ENCODE data around the gene SLC26A8.
"Not testable (repeated sequence)": the region's sequence is repeated elsewhere in the genome, so short reads cannot be mapped to it uniquely, and the experiment has no call there.

SLC26A8 gene

DNA sequence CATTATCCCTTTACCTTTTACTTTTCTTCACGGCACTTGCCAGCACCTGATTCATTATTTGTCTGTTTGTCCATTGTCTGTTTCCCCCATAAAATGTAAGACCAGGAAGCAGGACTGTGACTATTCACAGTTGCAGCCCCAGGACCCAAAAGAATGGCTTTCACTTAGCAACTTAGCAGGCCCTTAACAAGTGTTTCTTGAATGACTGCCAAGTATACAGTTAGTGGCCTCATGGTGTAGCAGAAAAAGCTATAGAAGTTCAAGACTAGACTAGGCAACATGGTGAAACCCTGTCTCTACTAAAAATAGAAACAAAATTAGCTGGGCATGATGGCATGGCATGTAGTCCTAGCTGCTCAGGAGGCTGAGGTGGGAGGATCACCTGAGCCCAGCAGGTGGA, 4.3 kb downstream of the SLC26A8 start:
- no peaks in the 10 kb centered on the region for H3K9me3 ChIP-seq (ENCODE audit: control insufficient read depth in 2 of 2, low read length in 2 of 2)
- no peak overlapping the region for H3K4me3 ChIP-seq (ENCODE audit: low read length in 2 of 2)
- no peaks in the 10 kb centered on the region for H3K4me1 ChIP-seq (ENCODE audit: control insufficient read depth in 2 of 2, insufficient read depth in 2 of 2, low read length in 2 of 2)
- no peak overlapping the region for H3K27ac ChIP-seq (ENCODE audit: low read depth in 2 of 2, low read length in 2 of 2)
- H3K9ac ChIP-seq (ENCODE audit: low read depth in 1 of 2, low read length in 2 of 2) = no peak overlapping the region
- no peaks in the 10 kb centered on the region for H3K36me3 ChIP-seq (ENCODE audit: control insufficient read depth in 2 of 2, insufficient read depth in 2 of 2, low read length in 2 of 2)
- H3K27me3 ChIP-seq (ENCODE audit: control insufficient read depth in 2 of 2, insufficient read depth in 2 of 2, low read length in 2 of 2) = peaks cover 0 to 6% of the 10 kb centered on the region in 2 donors

DNA sequence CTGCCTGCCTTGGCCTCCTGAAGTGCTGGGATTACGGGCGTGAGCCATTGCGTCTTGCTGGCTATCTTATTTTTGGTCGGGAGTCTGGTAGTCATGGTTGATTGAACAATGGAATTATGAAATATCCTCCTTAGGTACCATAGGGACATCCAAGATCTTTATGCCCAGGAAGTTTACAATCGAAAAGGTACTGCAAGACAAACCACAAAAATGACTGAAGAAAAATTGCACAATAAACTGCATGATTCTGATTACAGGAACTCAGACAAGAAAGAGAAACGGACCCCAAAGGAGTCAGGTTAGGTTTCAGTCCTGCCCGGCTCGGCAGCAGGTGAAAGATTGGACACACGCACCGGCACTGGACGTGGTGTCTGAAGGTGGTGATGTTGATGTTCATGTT, 5.3 kb downstream of the SLC26A8 start:
- H3K9ac ChIP-seq (ENCODE audit: low read depth in 1 of 2, low read length in 2 of 2) = no peak overlapping the region
- peaks cover 0 to 3% of the 10 kb centered on the region in 2 donors for H3K27me3 ChIP-seq (ENCODE audit: control insufficient read depth in 2 of 2, insufficient read depth in 2 of 2, low read length in 2 of 2)
- H3K9me3 ChIP-seq (ENCODE audit: control insufficient read depth in 2 of 2, low read length in 2 of 2) = no peaks in the 10 kb centered on the region
- H3K27ac ChIP-seq (ENCODE audit: low read depth in 2 of 2, low read length in 2 of 2) = no peak overlapping the region
- H3K4me1 ChIP-seq (ENCODE audit: control insufficient read depth in 2 of 2, insufficient read depth in 2 of 2, low read length in 2 of 2) = no peaks in the 10 kb centered on the region
- H3K36me3 ChIP-seq (ENCODE audit: control insufficient read depth in 2 of 2, insufficient read depth in 2 of 2, low read length in 2 of 2) = no peaks in the 10 kb centered on the region
- H3K4me3 ChIP-seq (ENCODE audit: low read length in 2 of 2) = no peak overlapping the region

GRCh38 chr6:36018339-36018738, 6.1 kb downstream of the SLC26A8 start:
- H3K4me1 ChIP-seq (ENCODE audit: control insufficient read depth in 2 of 2, insufficient read depth in 2 of 2, low read length in 2 of 2) = no peaks in the 10 kb centered on the region
- no peak overlapping the region for H3K27ac ChIP-seq (ENCODE audit: low read depth in 2 of 2, low read length in 2 of 2)

DNA sequence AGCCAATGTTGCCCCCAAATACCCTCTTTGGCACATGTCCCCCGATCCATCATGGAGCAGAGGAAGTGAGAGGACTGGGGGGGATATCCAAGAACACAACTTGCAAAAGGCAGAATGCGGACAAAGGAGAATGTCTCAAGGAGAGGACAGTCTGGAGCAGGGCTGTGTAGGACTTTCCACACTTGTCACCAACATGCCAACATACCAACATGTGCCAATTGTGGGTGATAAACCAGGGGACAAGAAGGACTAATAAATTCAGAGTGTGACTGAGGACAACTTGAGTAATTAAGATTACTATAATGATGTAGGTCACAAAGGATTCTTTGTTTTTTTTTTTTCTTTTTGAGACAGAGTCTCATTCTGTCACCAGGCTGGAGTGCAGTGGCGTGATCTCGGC, 8.8 kb downstream of the SLC26A8 start:
- no peak overlapping the region for H3K9ac ChIP-seq (ENCODE audit: low read depth in 1 of 2, low read length in 2 of 2)
- no peaks in the 10 kb centered on the region for H3K36me3 ChIP-seq (ENCODE audit: control insufficient read depth in 2 of 2, insufficient read depth in 2 of 2, low read length in 2 of 2)
- no peak overlapping the region for H3K27ac ChIP-seq (ENCODE audit: low read depth in 2 of 2, low read length in 2 of 2)
- H3K4me1 ChIP-seq (ENCODE audit: control insufficient read depth in 2 of 2, insufficient read depth in 2 of 2, low read length in 2 of 2) = no peaks in the 10 kb centered on the region
- no peak overlapping the region for H3K4me3 ChIP-seq (ENCODE audit: low read length in 2 of 2)
- H3K9me3 ChIP-seq (ENCODE audit: control insufficient read depth in 2 of 2, low read length in 2 of 2) = no peaks in the 10 kb centered on the region
- H3K27me3 ChIP-seq (ENCODE audit: control insufficient read depth in 2 of 2, insufficient read depth in 2 of 2, low read length in 2 of 2) = no peaks in the 10 kb centered on the region

More at GRCh38 chr6:36018339-36018738, 6.1 kb downstream of the SLC26A8 start:
- Histone ChIP-seq H3K27me3 (ENCODE audit: control insufficient read depth in 2 of 2, insufficient read depth in 2 of 2, low read length in 2 of 2) (no peaks in the 10 kb centered on the region), H3K9ac (ENCODE audit: low read depth in 1 of 2, low read length in 2 of 2) (no peak overlapping the region), H3K4me3 (ENCODE audit: low read length in 2 of 2) (no peak overlapping the region), H3K9me3 (ENCODE audit: control insufficient read depth in 2 of 2, low read length in 2 of 2) (no peaks in the 10 kb centered on the region), H3K36me3 (ENCODE audit: control insufficient read depth in 2 of 2, insufficient read depth in 2 of 2, low read length in 2 of 2) (no peaks in the 10 kb centered on the region)

DNA sequence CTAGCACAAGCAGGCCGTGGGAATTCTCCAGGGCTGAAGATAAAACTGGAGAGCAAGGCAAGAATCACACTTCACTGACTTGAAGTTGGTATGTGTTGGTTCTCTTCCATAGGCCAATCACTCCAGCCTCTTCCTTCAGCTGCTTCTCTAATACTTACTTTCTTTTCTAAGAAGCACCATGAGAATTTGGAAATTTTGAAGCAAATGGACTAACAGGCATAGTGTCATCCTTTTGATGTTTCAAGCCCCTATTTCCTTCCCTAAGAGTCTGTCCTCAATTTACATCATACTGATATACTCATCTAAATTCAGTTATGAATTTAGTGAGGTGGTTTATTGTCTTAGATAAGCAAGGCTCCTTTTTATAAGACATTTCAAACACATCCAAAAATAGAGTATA, 24.0 kb downstream of the SLC26A8 start:
- no peaks in the 10 kb centered on the region for H3K4me1 ChIP-seq (ENCODE audit: control insufficient read depth in 2 of 2, insufficient read depth in 2 of 2, low read length in 2 of 2)
- H3K9ac ChIP-seq (ENCODE audit: low read depth in 1 of 2, low read length in 2 of 2) = no peak overlapping the region
- H3K27me3 ChIP-seq (ENCODE audit: control insufficient read depth in 2 of 2, insufficient read depth in 2 of 2, low read length in 2 of 2) = no peaks in the 10 kb centered on the region
- H3K27ac ChIP-seq (ENCODE audit: low read depth in 2 of 2, low read length in 2 of 2) = no peak overlapping the region
- no peaks in the 10 kb centered on the region for H3K36me3 ChIP-seq (ENCODE audit: control insufficient read depth in 2 of 2, insufficient read depth in 2 of 2, low read length in 2 of 2)
- H3K4me3 ChIP-seq (ENCODE audit: low read length in 2 of 2) = no peak overlapping the region
- no peaks in the 10 kb centered on the region for H3K9me3 ChIP-seq (ENCODE audit: control insufficient read depth in 2 of 2, low read length in 2 of 2)

DNA sequence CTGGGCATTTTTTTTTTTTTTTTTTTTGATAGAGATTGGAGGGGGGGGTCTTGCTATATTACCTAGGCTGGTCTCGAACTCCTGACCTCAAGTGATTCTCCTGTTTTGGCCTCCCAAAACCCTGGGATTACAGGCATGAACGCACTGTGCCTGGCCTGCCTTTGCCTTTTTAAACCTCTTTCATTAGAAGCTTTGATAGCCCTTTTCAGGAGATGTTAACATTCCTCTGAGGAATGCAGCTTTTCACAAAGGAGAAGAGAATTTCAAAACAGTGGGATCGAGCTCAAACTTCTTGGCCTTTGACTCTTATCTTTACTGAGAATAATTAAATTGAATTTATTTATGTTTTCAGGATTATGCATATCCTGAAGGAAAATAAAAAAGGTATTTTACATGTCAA, 31.3 kb downstream of the SLC26A8 start:
- no peaks in the 10 kb centered on the region for H3K36me3 ChIP-seq (ENCODE audit: control insufficient read depth in 2 of 2, insufficient read depth in 2 of 2, low read length in 2 of 2)
- no peak overlapping the region for H3K9ac ChIP-seq (ENCODE audit: low read depth in 1 of 2, low read length in 2 of 2)
- H3K27ac ChIP-seq (ENCODE audit: low read depth in 2 of 2, low read length in 2 of 2) = no peak overlapping the region
- H3K4me1 ChIP-seq (ENCODE audit: control insufficient read depth in 2 of 2, insufficient read depth in 2 of 2, low read length in 2 of 2) = no peaks in the 10 kb centered on the region
- H3K27me3 ChIP-seq (ENCODE audit: control insufficient read depth in 2 of 2, insufficient read depth in 2 of 2, low read length in 2 of 2) = no peaks in the 10 kb centered on the region
- no peaks in the 10 kb centered on the region for H3K9me3 ChIP-seq (ENCODE audit: control insufficient read depth in 2 of 2, low read length in 2 of 2)
- H3K4me3 ChIP-seq (ENCODE audit: low read length in 2 of 2) = no peak overlapping the region

GRCh38 chr6:35988047-35988446, 36.4 kb downstream of the SLC26A8 start:
- not testable (repeated sequence) for H3K4me1 ChIP-seq (ENCODE audit: control insufficient read depth in 2 of 2, insufficient read depth in 2 of 2, low read length in 2 of 2); H3K9ac ChIP-seq (ENCODE audit: low read depth in 1 of 2, low read length in 2 of 2); H3K36me3 ChIP-seq (ENCODE audit: control insufficient read depth in 2 of 2, insufficient read depth in 2 of 2, low read length in 2 of 2); H3K27ac ChIP-seq (ENCODE audit: low read depth in 2 of 2, low read length in 2 of 2); H3K27me3 ChIP-seq (ENCODE audit: control insufficient read depth in 2 of 2, insufficient read depth in 2 of 2, low read length in 2 of 2); H3K9me3 ChIP-seq (ENCODE audit: control insufficient read depth in 2 of 2, low read length in 2 of 2); H3K4me3 ChIP-seq (ENCODE audit: low read length in 2 of 2)

DNA sequence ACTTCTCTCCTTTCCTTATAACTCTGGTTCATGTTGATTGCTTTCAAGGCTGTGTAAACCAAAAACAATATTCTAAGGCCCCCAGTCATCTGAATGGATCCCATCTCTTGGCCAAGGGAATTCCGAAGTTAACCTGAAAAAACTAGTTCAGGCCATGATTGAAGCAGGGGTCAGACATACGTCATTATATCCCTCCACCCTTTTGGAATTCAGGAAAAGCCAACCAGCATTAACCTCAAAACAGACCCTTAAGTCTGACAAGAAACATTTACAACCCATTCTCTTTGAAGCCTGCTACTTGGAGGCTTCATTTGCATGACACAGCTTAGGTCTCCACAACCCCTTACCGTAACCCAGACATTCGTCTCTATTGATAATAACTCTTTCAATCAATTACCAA, 39.7 kb downstream of the SLC26A8 start:
- Histone ChIP-seq H3K4me1 (ENCODE audit: control insufficient read depth in 2 of 2, insufficient read depth in 2 of 2, low read length in 2 of 2) (no peaks in the 10 kb centered on the region), H3K4me3 (ENCODE audit: low read length in 2 of 2) (no peak overlapping the region), H3K27ac (ENCODE audit: low read depth in 2 of 2, low read length in 2 of 2) (no peak overlapping the region), H3K27me3 (ENCODE audit: control insufficient read depth in 2 of 2, insufficient read depth in 2 of 2, low read length in 2 of 2) (no peaks in the 10 kb centered on the region), H3K9ac (ENCODE audit: low read depth in 1 of 2, low read length in 2 of 2) (no peak overlapping the region), H3K36me3 (ENCODE audit: control insufficient read depth in 2 of 2, insufficient read depth in 2 of 2, low read length in 2 of 2) (peaks cover 0 to 3% of the 10 kb centered on the region in 2 donors), H3K9me3 (ENCODE audit: control insufficient read depth in 2 of 2, low read length in 2 of 2) (no peaks in the 10 kb centered on the region)

DNA sequence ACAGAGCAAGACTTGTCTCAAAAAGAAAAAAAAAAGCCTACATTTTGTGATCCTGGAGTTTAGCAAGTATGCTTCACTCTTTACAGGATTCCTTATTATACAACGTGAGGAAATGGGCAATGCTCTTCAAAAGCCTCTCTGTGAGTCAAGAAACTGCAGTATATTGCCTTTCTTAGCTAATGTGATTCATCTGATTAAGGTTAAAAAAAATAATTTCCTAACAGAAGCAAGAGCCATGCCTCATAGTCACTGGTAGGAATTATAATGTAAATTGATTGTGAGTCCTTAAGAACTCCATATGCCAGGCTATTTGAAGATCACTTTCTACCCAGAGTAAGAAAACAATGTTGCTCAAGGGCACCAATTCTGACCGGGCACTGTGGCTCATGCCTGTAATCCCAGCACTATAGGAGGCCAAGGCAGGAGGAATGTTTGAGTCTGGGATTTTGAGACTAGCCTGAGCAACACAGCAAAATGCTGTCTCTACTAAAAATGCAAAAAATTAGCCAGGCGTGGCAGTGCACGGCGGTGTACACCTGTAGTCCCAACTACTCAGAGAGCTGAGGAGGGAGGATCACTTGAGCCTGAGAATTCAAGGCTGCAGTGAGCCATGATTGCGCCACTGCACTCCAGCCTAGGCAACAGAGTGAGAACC, 43.3 kb downstream of the SLC26A8 start:
- Histone ChIP-seq H3K9me3 (ENCODE audit: control insufficient read depth in 2 of 2, low read length in 2 of 2) (no peaks in the 10 kb centered on the region), H3K9ac (ENCODE audit: low read depth in 1 of 2, low read length in 2 of 2) (no peak overlapping the region)

DNA sequence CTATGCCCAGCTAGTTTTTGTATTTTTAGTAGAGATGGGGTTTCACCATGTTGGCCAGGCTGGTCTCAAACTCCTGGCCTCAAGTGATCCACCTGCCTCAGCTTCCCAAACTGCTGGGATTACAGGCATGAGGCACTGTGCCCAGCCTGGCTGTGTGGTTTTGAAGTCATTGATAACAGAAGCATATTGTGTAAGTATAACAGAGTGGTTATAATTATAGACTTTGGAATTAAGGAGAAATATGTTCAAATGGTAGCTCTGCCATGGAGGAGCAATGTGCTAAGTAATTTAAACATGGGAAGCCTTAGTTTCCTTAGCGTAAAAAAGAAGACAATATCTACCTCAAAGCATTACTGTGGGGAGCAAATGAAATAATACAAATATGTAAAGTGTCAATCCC, 44.3 kb downstream of the SLC26A8 start:
- H3K36me3 ChIP-seq (ENCODE audit: control insufficient read depth in 2 of 2, insufficient read depth in 2 of 2, low read length in 2 of 2); H3K9ac ChIP-seq (ENCODE audit: low read depth in 1 of 2, low read length in 2 of 2); H3K27ac ChIP-seq (ENCODE audit: low read depth in 2 of 2, low read length in 2 of 2); H3K27me3 ChIP-seq (ENCODE audit: control insufficient read depth in 2 of 2, insufficient read depth in 2 of 2, low read length in 2 of 2); H3K4me1 ChIP-seq (ENCODE audit: control insufficient read depth in 2 of 2, insufficient read depth in 2 of 2, low read length in 2 of 2); H3K4me3 ChIP-seq (ENCODE audit: low read length in 2 of 2); H3K9me3 ChIP-seq (ENCODE audit: control insufficient read depth in 2 of 2, low read length in 2 of 2): not testable (repeated sequence)

More for the DNA sequence above, 43.3 kb downstream of the SLC26A8 start:
- H3K27me3 ChIP-seq (ENCODE audit: control insufficient read depth in 2 of 2, insufficient read depth in 2 of 2, low read length in 2 of 2) = no peaks in the 10 kb centered on the region
- H3K27ac ChIP-seq (ENCODE audit: low read depth in 2 of 2, low read length in 2 of 2) = no peak overlapping the region
- peaks cover 0 to 3% of the 10 kb centered on the region in 2 donors for H3K36me3 ChIP-seq (ENCODE audit: control insufficient read depth in 2 of 2, insufficient read depth in 2 of 2, low read length in 2 of 2)
- no peak overlapping the region for H3K4me3 ChIP-seq (ENCODE audit: low read length in 2 of 2)
- no peaks in the 10 kb centered on the region for H3K4me1 ChIP-seq (ENCODE audit: control insufficient read depth in 2 of 2, insufficient read depth in 2 of 2, low read length in 2 of 2)

- Histone ChIP-seq H3K27me3 (ENCODE audit: control insufficient read depth in 2 of 2, insufficient read depth in 2 of 2, low read length in 2 of 2) (no peaks in the 10 kb centered on the region), H3K27ac (ENCODE audit: low read depth in 2 of 2, low read length in 2 of 2) (no peak overlapping the region), H3K4me1 (ENCODE audit: control insufficient read depth in 2 of 2, insufficient read depth in 2 of 2, low read length in 2 of 2) (peaks cover 0 to 7% of the 10 kb centered on the region in 2 donors), H3K36me3 (ENCODE audit: control insufficient read depth in 2 of 2, insufficient read depth in 2 of 2, low read length in 2 of 2) (no peaks in the 10 kb centered on the region), H3K4me3 (ENCODE audit: low read length in 2 of 2) (no peak overlapping the region), H3K9ac (ENCODE audit: low read depth in 1 of 2, low read length in 2 of 2) (no peak overlapping the region), H3K9me3 (ENCODE audit: control insufficient read depth in 2 of 2, low read length in 2 of 2) (no peaks in the 10 kb centered on the region)
Observed at GRCh38 chr6:35977308-35977707, 47.1 kb downstream of the SLC26A8 start.
